GM18519 (cell line): ENCODE measurements around the gene CCDC7.
"Not testable (repeated sequence)": the region's sequence is repeated elsewhere in the genome, so short reads cannot be mapped to it uniquely, and the experiment has no call there.

Source experiments
- ATAC-seq: cut with Tn5 transposase; IDR thresholded peaks from one replicate; pipeline ENCODE4 v1.9.1; 2021; ENCODE audit warnings: mild to moderate bottlenecking, moderate library complexity; ENCODE audit not compliant: unreplicated experiment, low FRiP score

Gene CCDC7

DNA sequence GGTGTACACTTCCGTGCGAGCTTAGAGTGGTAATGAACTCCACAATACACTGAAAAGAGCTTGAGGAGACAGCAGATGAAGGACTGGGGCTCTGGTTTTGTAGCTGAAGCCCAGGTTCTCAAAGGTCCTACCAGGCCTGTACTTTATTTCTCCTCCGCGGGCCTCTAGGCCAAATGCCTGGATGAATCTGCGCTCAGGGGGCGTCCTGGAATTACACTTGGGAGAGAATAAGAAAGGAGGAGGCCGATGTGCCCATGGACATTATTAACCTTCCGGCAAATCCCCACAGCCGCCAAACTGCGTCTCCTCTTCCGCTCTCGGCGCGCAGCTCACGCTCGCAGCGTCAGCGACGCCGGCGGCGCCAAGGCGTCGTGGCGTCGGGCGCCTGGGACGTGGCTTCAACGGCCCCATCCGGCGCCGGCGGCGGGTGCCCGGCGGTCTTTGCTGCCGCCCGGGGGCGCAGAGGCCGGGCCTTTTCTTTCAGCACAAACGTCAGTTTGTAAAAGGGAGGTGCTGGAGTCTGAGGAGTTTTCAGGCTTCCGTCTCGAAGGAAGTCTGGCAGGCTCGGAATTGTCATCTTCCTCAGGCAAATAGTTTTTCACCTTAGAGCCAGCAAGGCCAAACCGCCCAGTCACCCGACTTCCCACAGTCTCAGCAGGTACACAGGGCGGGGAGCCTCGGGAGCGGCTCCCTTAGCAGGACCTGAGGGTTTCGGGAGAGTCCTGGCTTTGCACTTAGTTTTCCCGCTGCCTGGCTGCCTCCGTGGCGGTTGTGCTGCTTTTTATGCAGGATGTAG is at the start of gene CCDC7:
Gene CCDC7 (plus strand): TSS at position 401 of the 796 bp plus-strand sequence. CDS start 5,503 bp downstream, outside the sequence.
- ATAC-seq = peak; percentile 94

GRCh38 chr10:32397163-32397562 is 48.8 kb upstream of the CCDC7 start:
- ATAC-seq = not testable (repeated sequence)

- not testable (repeated sequence) for ATAC-seq
Measured at GRCh38 chr10:32399720-32400119, 46.2 kb upstream of the CCDC7 start.

- ATAC-seq = no peak
Measured at GRCh38 chr10:32400961-32401360, 45.0 kb upstream of the CCDC7 start.

- ATAC-seq = no peak
Measured at GRCh38 chr10:32402499-32402898, 43.4 kb upstream of the CCDC7 start.

DNA sequence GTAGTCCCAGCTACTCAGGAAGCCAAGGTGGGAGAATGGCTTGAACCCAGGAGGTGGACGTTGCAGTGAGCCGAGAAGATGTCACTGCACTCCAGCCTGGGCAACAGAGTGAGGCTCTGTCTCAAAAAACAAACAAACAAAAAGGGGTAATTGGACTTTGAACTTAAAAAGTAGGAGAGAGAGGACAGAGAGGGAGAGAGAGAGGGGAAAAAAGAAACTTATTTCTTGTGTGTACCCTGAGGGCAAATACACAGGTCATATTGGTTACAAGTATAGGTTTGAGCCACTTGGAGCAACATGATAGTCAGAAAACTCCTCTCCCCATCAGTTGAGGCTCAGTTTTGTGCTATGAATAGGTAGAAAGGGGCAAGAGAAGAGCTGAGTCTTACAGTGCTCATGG is 42.8 kb upstream of the CCDC7 start:
- ATAC-seq = no peak

GRCh38 chr10:32408690-32409089 is 37.2 kb upstream of the CCDC7 start:
- no peak for ATAC-seq

- no peak for ATAC-seq
Measured at GRCh38 chr10:32409741-32410140, 36.2 kb upstream of the CCDC7 start.

DNA sequence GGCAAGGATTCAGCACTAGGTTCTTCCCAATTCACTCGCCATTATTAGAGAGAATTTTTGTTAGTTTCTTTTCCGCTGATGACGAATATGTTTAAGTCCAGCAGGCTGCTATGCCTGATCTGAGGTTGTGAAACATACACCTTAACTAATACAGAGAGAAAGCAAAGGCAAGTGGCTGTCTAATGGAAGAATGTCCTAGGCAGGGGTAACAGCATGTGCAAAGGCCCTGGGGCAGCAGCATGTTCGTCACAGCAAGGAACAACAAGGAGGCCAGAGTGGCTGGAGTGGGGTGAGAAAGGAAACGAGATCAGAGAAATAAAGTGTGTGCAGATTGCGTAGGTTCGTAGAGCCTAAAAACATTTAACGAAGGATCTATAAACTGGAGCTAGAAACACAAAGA is 35.4 kb upstream of the CCDC7 start:
- no peak for ATAC-seq

GRCh38 chr10:32411797-32412498 is 34.0 kb upstream of the CCDC7 start:
- ATAC-seq = no peak

DNA sequence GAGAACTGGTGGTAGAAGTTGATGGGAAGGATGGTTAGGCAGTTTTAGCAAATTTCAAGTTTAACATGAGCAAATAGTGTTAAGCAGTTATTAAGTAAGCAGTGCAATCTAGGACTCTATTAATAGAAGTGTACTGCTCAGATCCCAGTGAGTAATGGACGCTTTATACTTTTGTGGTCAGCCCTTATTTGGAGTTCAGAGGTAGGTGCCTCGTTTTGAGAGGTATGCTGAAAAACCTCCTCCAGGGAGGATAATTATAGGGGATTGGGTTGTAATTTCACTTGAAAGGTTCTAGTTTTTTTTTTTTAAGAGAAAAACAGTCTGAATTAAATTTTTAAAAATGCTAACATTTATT is 33.5 kb upstream of the CCDC7 start:
- no peak for ATAC-seq

DNA sequence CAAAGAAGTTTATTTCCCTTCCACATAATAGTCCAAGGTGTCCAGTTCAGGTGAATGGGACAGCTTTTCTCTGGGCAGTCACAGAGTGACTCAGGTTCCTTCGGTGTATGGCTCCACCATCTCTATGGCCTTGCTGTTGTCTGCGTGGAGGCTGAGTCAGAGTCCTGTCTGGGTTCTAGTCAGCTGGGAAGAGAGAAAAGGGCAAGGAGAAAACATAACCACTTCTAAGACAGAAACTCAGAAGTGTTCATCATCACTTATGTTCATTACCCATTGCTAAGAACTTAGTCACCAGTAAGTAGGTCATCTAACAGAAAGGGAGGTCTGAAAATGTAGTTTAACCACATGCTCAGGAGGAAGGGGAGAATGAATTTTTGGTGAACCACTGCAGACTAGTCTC is 32.4 kb upstream of the CCDC7 start:
- no peak for ATAC-seq

- no peak for ATAC-seq
Measured at GRCh38 chr10:32415361-32415760, 30.6 kb upstream of the CCDC7 start.

- ATAC-seq = no peak
Measured at GRCh38 chr10:32417911-32418547, 27.9 kb upstream of the CCDC7 start.

DNA sequence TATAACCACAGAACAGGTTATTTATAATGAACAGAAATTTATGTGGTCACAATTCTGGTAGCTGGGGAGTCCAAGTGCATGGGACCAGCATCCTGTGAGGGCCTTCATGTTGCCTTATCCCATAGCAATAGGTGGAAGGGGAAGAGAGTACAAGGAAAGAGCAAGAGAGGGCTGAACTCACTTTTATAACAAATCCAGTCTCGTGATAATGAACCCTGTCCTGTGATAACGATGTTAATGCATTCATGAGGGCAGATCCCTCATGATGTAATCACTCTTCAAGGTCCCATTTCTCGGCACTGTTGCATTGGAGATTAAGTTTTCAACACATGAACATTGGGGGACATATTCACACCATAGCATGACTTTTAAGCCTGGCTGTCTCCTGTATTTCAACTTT is 27.4 kb upstream of the CCDC7 start:
- no peak for ATAC-seq

DNA sequence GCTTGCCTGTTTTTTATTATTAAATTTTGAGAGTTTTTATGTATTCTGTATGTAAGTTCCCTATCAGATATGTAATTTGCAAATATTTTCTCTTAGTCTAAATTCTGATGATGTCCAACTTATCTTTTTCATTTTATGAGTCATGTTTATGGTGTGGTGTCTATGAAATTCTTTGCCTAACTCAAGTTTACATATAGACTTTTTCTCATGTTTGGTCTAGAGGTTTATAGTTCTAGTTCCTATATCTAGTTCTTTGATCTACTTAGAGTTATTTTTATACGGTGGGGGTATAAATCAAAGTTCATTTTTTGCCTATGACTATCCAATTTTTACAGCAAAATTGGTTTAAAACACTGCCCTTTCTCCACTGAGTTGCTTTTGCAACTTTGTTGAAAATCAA is 26.3 kb upstream of the CCDC7 start:
- ATAC-seq = no peak

- no peak for ATAC-seq
Measured at GRCh38 chr10:32426186-32426585, 19.8 kb upstream of the CCDC7 start.

- ATAC-seq = no peak
Measured at GRCh38 chr10:32433542-32433941, 12.4 kb upstream of the CCDC7 start.

GRCh38 chr10:32436215-32436614 is 9.7 kb upstream of the CCDC7 start:
- no peak for ATAC-seq

DNA sequence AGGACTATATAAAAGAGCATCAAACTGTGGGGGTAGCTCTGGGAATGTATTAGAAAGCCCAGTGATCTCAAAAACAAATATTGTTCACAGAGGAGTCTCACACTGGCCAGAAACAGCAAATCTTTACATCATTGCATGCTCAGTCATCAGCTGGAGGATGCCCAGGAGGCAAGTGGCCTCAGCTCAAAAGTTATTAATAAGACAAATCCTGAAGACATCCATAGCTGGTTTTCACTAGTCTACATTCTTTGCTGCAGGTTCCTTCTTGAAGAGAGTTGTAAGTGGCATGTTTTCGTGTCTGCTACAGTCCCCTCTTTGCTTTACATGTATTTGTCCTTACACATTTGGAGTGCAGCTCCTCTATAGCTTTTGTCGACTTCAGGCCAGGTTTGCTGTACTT is 8.6 kb upstream of the CCDC7 start:
- ATAC-seq = no peak

DNA sequence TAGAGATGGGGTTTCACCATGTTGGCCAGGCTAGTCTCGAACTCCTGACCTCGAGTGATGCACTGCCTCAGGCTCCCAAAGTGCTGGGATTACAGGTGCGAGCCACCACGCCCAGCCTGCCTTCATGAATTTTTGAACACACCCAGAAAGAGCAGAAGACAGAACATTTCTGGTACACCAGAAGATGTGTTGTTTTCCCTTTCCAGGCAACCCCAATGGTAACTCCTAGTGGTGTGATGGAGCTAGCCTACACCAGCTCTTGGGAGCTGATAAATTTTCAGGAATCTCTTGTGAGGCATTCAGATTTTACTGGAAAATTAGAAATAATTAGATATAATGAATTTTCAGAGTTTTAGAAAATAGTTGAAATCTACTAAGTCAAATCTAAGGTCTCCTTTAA is 904 bp upstream of the CCDC7 start:
- ATAC-seq = no peak
